GM19238 (cell line): ENCODE data around the gene LRRFIP2.

Experiments used
- DNase-seq: peaks from one replicate; pipeline ENCODE4 v3.0.0; 2011; ENCODE audit warnings: low spot score; ENCODE audit not compliant: insufficient read length

Gene LRRFIP2

GRCh38 chr3:37118163-37118562 lies 56.2 kb downstream of the LRRFIP2 start:
- no peak for DNase-seq

GRCh38 chr3:37117548-37117947 lies 56.8 kb downstream of the LRRFIP2 start:
- DNase-seq: no peak

- DNase-seq: no peak
Observed at GRCh38 chr3:37116998-37117397, 57.4 kb downstream of the LRRFIP2 start.

DNA sequence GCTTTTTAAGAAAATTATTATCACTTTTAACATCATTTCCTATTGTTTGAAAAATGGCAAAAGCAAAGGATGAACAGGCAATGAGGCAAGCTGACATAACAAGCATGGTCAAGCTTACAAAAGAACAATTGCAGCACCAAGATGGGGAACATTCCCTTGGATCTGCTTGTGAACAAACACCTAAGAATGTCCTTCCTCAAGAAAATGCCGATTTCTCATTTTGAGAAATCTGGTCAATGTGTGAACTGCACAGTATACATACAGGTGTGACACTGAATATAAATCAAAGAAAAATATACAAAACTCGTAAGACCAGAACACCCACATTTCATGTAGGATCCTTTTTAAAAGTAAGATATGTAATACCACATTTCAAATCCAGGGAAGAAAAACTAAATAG lies 58.9 kb downstream of the LRRFIP2 start:
- no peak for DNase-seq

DNA sequence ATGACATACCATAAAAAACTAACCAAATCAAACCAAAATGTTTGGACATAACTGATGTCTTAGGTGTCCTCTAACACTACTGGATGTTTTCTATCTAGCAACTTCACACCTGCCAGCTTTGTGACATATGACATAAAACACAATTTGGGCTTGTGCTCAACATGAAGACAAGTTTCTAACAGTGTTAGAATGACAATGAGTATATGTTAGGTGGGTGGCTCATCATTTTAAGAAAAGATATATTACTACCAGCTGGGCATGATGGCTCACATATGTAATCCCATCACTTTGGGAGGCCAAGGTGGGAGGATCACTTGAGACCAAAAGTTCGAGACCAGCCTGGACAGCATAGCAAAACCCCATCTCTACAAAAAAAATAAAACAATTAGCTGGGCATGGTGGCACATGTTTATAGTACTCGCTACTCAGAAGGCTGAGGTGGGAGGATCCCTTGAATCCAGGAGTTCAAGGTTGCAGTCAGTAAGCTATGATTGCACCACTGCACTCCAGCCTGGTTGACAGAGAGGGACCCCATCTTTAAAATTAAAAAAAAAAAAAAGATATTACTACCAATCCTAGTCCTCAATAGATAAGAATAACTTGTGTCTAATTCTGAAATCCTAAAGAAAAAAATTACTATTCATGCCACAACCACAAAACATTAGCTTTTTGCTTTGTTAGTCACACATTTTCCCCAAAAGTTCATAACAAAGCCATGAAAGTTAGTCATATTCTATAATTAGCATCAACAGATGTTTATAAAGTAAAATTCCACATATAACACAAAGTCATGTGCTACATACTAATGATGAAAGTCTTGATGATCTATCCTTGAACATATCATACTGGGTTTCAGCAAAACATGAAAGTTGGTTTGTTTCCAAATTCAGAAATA lies 59.9 kb downstream of the LRRFIP2 start:
- no peak for DNase-seq

- DNase-seq: no peak
Observed at GRCh38 chr3:37112987-37113386, 61.4 kb downstream of the LRRFIP2 start.

DNA sequence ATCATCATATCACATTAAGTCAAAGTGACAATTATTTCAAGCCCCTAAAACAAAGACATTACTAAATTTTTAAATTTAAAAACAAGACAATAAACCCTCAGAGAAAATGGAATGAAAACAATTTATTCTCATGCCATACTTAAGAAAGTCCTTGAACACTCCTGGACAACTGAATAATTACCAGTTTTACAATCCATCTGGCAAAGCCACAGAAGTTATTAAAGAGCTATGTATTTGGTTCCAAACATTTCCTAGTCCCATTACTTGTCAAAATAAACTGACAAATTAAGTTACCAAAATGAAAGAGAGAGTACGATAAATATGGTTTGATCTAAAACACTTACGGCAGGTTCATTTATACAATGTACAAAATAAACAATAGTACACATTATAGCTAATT lies 63.2 kb downstream of the LRRFIP2 start:
- DNase-seq: no peak

GRCh38 chr3:37107846-37108245 lies 66.5 kb downstream of the LRRFIP2 start:
- no peak for DNase-seq

GRCh38 chr3:37103103-37103808 lies 71.1 kb downstream of the LRRFIP2 start:
- DNase-seq: no peak

- no peak for DNase-seq
Observed at GRCh38 chr3:37100411-37100810, 74.0 kb downstream of the LRRFIP2 start.

GRCh38 chr3:37099469-37099868 lies 74.9 kb downstream of the LRRFIP2 start:
- DNase-seq: no peak

DNA sequence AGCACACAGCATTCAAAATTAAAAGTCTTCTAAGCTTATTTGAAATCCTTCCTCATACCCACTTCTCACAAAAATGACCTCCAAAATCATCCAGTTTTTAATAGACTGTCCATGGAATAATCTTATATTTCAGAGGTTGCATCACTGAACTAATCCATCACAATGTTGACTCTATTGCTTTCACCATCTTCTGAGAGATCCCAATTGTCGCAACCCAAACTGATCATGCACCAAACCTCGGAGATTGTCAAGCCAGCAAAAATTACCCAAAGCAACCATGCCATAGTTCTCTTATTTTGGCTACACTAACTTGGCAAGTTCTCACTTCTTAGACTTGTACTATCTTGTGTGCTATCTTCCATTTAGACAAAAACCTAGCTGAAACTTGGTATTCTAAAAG lies 75.5 kb downstream of the LRRFIP2 start:
- no peak for DNase-seq

DNA sequence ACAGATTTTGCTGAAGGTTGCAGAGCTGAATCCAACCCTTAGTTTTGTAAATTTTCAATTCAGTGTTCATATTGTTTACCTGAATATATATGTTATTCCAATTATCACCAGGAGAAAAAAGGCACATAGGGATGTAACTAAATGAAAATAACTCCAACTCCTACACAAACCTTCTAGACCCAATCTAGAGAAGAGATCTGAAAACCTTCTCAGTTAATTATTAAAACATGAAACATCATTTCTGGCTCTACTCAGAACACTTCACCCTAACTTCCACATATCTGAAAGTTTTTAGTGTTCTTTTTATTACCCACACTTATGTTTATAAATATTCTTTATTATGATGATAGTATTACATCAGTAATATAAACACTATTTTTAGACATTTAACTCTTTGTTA lies 76.6 kb downstream of the LRRFIP2 start:
- DNase-seq: no peak

DNA sequence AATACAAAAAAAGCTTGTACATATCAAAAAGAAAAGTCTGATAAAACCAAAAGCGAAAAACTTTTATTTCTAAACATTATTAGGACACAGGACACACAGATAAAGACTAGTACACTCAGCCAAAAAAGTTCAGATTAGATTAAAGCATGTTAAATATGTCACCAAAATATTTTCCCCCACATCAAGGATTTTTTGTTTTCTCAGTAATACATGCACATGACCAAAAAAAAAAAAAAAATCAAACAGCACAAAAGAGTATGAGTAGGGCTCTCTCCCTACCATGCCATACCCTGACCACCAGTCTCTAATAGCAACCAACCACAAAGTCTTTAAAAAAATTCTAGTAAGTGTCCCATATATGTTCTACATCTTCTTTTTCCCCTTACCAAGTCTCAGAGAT lies 77.4 kb downstream of the LRRFIP2 start:
- no peak for DNase-seq

DNA sequence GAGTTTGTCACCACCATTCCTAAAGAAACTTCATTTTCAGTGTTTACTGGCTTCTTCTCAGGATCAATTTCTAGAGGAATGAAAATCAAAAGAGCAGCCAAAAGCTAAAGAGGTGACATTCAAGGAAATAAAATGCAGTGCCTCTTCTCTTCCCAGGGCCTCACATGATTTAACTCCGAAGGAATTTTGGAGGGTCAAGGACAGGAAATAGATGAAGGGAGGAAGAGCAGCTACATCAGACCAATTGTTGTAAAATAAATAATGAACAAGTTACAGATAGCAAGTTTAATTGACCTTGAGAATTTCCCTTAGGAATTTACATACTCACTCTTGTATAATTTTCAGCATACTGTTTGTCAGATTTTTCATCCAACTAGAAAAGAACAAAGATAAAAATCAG lies 78.1 kb downstream of the LRRFIP2 start:
- DNase-seq: no peak

DNA sequence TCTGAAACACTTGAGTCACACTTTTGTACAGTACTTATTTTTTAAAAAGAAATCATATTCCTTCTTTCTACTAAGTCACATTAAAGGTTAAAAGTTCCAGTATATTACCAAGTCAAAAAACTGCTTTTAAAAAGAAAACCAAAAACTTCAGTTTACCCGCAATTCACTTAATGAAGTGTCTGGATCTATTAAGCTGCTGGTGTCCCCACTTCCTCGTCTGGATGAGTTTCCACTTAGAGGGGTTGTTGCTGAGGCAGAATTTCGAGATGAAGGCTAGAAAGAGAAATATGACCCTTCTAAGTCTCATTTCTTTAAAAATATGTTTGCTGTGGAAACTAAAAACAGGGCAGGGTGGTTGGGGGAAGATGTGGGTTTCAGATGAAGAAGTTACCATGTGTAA lies 79.7 kb downstream of the LRRFIP2 start:
- DNase-seq: no peak

GRCh38 chr3:37093481-37093880 lies 80.9 kb downstream of the LRRFIP2 start:
- no peak for DNase-seq

DNA sequence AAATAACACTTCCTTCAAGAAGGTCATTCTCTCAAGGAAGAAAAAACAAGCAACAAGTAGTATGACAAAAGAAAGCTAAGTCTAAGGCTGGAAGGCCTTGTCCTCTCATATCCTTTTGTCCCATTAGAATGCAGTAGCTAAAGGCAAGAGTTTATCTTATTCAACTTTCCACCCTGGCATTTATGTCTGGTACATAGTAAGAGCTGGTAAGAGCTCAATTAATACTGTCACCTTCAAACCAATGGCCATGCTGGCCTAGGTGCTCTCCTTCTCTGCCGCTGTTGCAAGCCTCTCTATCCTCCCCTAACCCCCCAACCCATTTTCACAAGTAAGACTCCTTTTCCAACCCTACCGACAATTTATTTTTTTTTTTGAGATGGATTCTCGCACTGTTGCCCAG lies 81.9 kb downstream of the LRRFIP2 start:
- no peak for DNase-seq

GRCh38 chr3:37087870-37088269 lies 86.5 kb downstream of the LRRFIP2 start:
- no peak for DNase-seq

GRCh38 chr3:37086918-37087317 lies 87.5 kb downstream of the LRRFIP2 start:
- no peak for DNase-seq

DNA sequence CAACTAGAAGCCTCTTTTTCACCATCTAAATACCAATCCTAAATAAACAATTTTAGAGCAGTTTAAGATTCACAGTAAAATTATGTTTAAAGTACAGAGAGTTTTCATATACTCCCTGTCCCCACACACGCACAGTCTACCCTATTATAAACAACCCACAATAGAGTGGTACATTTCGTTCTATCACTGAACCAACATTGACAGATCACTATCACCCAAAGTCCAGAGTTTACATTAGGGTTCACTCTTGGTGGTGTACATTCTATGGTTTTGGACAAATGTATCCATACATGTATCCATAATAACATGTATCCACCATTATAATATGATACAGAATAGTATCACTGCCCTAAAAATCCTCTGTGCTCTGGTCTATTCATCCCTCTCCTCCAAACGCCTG lies 92.1 kb downstream of the LRRFIP2 start:
- no peak for DNase-seq

DNA sequence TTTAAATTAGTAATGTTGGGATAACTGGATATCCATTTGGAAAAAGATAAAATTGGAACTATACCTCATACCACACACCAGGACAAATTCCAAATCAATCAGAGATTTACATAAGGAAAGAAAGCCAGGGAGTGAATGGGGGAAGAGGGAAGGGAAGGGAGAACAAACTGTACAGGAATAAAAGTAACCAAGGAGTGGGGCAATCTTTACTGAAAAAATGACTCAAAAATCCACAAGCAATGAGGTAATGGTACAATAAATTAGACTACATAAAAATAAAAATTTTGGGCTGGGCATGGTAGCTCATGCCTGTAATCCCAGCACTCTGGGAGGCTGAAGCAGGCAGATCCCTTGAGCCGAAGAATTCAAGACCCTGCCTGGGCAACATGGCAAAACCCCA lies 98.4 kb downstream of the LRRFIP2 start:
- DNase-seq: no peak

- no peak for DNase-seq
Observed at GRCh38 chr3:37074178-37074577, 100.2 kb downstream of the LRRFIP2 start.
